ENCODE measurements around the gene YKT6. TPM values are rescaled to one million over a fixed set of nuclear protein-coding genes. Genes with fewer than 3 reads are reported as not detected.
A peak's percentile ranks its signal among the peaks of the same experiment; 100 is the strongest.

The YKT6 gene
- total and polyA plus RNA-seq, 8 donors = 57.0 to 88.2 (median 65.4) TPM

- H3K4me3 ChIP-seq = no peak overlapping the region
- H3K36me3 ChIP-seq = no peaks in the 10 kb centered on the region
- ATAC-seq = no peak
- TF ChIP-seq CTCF (IDR thresholded peaks at IDR 0.05) = no peak
- intact Hi-C loops (cut with DNase I) = no loop called here
- DNase-seq = peak in 1 of 4 donors; percentile 57
- no peak overlapping the region for H3K27ac ChIP-seq
- peaks cover 8 to 33% of the 10 kb centered on the region in 2 donors for H3K27me3 ChIP-seq
- no peaks in the 10 kb centered on the region for H3K4me1 ChIP-seq
- H3K9me3 ChIP-seq = no peaks in the 10 kb centered on the region
These were observed 23.5 kb downstream of the YKT6 start for GRCh38 chr7:44224080-44224973.

- no peaks in the 10 kb centered on the region for H3K9me3 ChIP-seq
- ATAC-seq (no peak), DNase-seq (peak in 1 of 4 donors; percentile 49)
- H3K27me3 ChIP-seq = peaks cover 8 to 33% of the 10 kb centered on the region in 2 donors
- no peaks in the 10 kb centered on the region for H3K4me1 ChIP-seq
- no peak for TF ChIP-seq CTCF (IDR thresholded peaks at IDR 0.05)
- H3K36me3 ChIP-seq = no peaks in the 10 kb centered on the region
- no peak overlapping the region for H3K4me3 ChIP-seq
- H3K27ac ChIP-seq = no peak overlapping the region
- intact Hi-C loops (cut with DNase I) = no loop called here
These were observed 24.3 kb downstream of the YKT6 start for GRCh38 chr7:44224974-44225565.

- H3K36me3 ChIP-seq = no peaks in the 10 kb centered on the region
- intact Hi-C loops (cut with DNase I) = no loop called here
- H3K9me3 ChIP-seq = no peaks in the 10 kb centered on the region
- peaks cover 8 to 33% of the 10 kb centered on the region in 2 donors for H3K27me3 ChIP-seq
- TF ChIP-seq CTCF (IDR thresholded peaks at IDR 0.05) = no peak
- peak in 1 of 4 donors; percentile 67 for DNase-seq
- H3K4me3 ChIP-seq = no peak overlapping the region
- ATAC-seq = no peak
- H3K27ac ChIP-seq = no peak overlapping the region
- no peaks in the 10 kb centered on the region for H3K4me1 ChIP-seq
These were observed 25.0 kb downstream of the YKT6 start for GRCh38 chr7:44225566-44226395.

- Histone ChIP-seq H3K27me3 (peaks cover 8 to 33% of the 10 kb centered on the region in 2 donors), H3K9me3 (no peaks in the 10 kb centered on the region), H3K36me3 (no peaks in the 10 kb centered on the region), H3K27ac (no peak overlapping the region), H3K4me3 (no peak overlapping the region), H3K4me1 (no peaks in the 10 kb centered on the region)
- DNase-seq (peak in 1 of 4 donors; percentile 71), ATAC-seq (no peak)
- intact Hi-C loops (cut with DNase I) = no loop called here
- no peak for TF ChIP-seq CTCF (IDR thresholded peaks at IDR 0.05)
These were observed 25.6 kb downstream of the YKT6 start for GRCh38 chr7:44226396-44226753.

Data from left lung (tissue), 10 donors.